Kidney epithelial cell (primary cell): ENCODE data around the gene DTWD1. TPM values are rescaled to one million over a fixed set of nuclear protein-coding genes. Genes with fewer than 3 reads are reported as not detected.

Experiments
- DNase-seq: peaks from one replicate; pipeline ENCODE4 v3.0.0-alpha.2; 2010; ENCODE audit warnings: low read depth
- H3K27me3 ChIP-seq: 2 replicates; pipeline ENCODE4 v1.6.0; 2011; ENCODE audit warnings: low read length; ENCODE audit not compliant: control insufficient read depth, insufficient read depth
- H3K36me3 ChIP-seq: 2 replicates; pipeline ENCODE4 v1.5.1; 2011; ENCODE audit warnings: low read length; ENCODE audit not compliant: control insufficient read depth, insufficient read depth
- H3K4me3 ChIP-seq: 2 replicates; pipeline ENCODE4 v1.5.1; 2011; ENCODE audit warnings: low read depth, mild to moderate bottlenecking, control low read depth, low read length
- total RNA-seq: library from RNA; depleted of rRNA; stranded (reverse); fragments of >200 nt; gene quantifications from 2 replicates; pipeline ENCODE4 v1.2.3, GENCODE V29; 2015
- TF ChIP-seq, protein P1 (sequence below): IDR thresholded peaks from 2 replicates; pipeline ENCODE4 v1.5.1; 2011; ENCODE audit warnings: mild to moderate bottlenecking, moderate library complexity, low read length, control low read depth, inconsistent platforms; ENCODE audit not compliant: insufficient read depth, poor library complexity, severe bottlenecking

Gene DTWD1
- total RNA-seq, 1 donor from 2014 or later, result 14.0 TPM

DNA sequence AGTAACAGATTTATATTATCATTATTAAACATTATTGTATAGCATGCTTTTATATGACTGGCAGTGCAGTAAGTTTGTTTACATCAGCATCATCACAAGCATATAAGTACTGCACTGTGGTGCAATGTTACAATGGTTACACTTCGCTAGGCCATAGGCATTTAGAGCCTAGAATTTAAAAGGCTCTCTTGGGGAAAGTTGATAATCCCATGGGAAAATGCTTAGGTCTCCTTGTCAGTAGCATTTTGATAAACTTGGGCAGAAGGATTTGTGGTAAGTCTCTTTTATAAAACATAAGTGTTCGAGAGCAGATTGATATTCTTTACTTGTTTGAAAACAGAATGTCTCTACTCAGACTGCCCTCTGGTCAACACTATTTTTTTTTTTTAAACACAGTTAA, 7.5 kb downstream of the DTWD1 start:
- TF ChIP-seq, protein P1, sequence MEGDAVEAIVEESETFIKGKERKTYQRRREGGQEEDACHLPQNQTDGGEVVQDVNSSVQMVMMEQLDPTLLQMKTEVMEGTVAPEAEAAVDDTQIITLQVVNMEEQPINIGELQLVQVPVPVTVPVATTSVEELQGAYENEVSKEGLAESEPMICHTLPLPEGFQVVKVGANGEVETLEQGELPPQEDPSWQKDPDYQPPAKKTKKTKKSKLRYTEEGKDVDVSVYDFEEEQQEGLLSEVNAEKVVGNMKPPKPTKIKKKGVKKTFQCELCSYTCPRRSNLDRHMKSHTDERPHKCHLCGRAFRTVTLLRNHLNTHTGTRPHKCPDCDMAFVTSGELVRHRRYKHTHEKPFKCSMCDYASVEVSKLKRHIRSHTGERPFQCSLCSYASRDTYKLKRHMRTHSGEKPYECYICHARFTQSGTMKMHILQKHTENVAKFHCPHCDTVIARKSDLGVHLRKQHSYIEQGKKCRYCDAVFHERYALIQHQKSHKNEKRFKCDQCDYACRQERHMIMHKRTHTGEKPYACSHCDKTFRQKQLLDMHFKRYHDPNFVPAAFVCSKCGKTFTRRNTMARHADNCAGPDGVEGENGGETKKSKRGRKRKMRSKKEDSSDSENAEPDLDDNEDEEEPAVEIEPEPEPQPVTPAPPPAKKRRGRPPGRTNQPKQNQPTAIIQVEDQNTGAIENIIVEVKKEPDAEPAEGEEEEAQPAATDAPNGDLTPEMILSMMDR, result no peak
- no peak overlapping the region for H3K4me3 ChIP-seq
- DNase-seq, result no peak
- no peaks in the 10 kb centered on the region for H3K27me3 ChIP-seq
- peaks cover 1% of the 10 kb centered on the region for H3K36me3 ChIP-seq

DNA sequence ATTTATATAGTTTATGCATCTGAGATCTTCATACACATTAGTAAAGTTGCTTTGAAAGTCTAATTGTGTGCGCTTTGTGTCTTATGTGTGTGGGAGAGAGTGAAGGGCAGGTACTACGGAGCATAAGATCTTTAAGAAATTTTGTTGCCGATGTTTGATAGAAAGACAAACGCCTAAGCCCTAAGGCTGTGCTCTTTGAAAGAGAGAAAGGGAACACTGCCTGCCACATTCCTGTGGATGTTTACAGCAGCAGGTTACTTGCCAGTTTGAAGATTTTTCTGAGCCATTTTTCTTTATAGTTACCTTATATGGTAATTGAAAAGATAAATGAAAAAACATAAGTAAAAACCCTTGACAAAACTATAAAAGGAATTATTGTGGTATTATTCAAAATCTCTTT, 17.0 kb downstream of the DTWD1 start:
- Histone ChIP-seq H3K27me3 (no peaks in the 10 kb centered on the region), H3K4me3 (no peak overlapping the region), H3K36me3 (no peaks in the 10 kb centered on the region)
- TF ChIP-seq, protein P1, result no peak
- DNase-seq, result no peak

DNA sequence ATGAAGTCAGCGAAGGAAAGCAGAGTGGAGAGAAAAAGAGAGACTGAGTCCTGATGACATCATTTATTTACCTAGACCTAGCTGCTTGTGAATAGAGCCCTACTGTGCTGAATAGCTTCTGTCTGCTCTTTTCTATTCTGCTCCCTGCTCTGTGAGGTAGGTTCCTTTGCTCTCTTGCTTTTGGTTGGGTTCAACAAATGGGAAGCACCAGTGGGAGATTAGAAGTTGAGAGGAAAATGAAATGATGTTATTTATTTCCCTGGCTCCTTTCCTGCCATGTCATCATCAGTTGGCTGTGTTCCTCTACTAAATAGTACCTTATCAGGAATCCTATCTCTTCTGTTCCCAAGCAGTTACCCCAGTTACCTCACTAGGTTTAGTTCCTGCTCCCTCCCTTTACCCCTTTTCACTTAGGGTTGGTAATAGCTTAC, 23.5 kb downstream of the DTWD1 start:
- TF ChIP-seq, protein P1, result no peak
- peaks cover 1% of the 10 kb centered on the region for H3K36me3 ChIP-seq
- H3K4me3 ChIP-seq, result no peak overlapping the region
- DNase-seq, result no peak
- no peaks in the 10 kb centered on the region for H3K27me3 ChIP-seq

DNA sequence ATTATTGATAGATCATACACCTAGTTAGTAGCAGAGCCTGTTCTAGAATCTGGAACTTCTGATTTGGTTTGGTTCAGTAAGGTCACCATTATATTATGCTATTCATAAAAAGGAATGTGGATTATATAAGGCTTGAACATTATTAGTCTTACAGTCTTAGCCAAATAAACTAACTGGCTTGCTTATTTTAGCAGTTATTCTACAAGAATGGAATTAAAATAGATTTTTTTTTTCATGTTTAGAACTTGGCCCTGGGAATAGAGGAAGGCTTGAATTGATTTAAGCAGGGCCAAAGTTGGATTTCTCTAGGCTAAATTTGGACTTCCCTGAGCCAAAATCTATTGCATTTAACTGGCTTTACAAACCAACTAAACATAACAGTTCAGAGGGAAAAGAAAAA, 24.4 kb downstream of the DTWD1 start:
- Histone ChIP-seq H3K27me3 (no peaks in the 10 kb centered on the region), H3K4me3 (no peak overlapping the region), H3K36me3 (peaks cover 1% of the 10 kb centered on the region)
- DNase-seq, result no peak
- TF ChIP-seq, protein P1, result no peak

DNA sequence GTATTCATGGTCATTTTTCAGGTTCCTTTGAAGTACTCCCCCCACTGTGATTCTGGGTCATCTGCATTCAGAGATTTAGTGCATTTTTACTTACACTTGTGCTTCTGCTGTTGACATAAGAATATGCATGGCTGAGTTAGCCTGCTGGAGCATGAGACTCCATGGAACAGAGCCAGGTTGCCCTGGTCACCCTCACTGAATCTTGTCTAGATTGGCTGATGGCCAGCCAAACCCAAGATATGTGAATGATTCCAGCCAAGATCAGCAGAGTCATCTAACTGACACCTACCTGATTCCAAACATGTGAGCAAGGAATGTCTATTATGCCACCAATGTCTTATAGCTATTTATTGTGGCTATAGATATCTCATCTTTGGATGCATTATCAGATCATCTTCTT, 25.1 kb downstream of the DTWD1 start:
- peak; percentile 81 for DNase-seq
- Histone ChIP-seq H3K36me3 (peaks cover 1% of the 10 kb centered on the region), H3K27me3 (no peaks in the 10 kb centered on the region), H3K4me3 (no peak overlapping the region)
- TF ChIP-seq, protein P1, result no peak

DNA sequence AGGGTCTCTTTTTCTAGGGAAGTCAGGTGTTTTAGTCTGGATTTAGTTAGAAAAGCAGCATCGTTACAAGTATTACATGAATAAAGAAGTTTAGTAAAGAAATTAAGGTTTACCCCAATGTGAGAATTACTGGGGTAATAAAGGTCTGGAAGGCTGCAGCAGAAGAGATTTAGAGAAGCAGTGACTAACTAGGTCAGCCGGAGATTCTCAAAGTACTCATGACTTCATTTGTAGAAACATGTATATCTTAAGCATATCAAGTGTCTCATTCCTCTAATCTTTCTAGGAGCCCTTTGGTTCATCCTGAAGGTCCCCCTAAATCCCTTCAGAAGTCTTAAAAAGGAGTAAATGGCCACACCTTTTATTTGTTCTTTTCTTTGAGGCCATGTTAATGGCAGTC, 26.0 kb downstream of the DTWD1 start:
- Histone ChIP-seq H3K4me3 (no peak overlapping the region), H3K27me3 (no peaks in the 10 kb centered on the region), H3K36me3 (peaks cover 1% of the 10 kb centered on the region)
- no peak for DNase-seq
- TF ChIP-seq, protein P1, result no peak
